Lung microvascular endothelial cell (primary cell): ENCODE data around the gene PSMB1. TPM values are rescaled to one million over a fixed set of nuclear protein-coding genes. Genes with fewer than 3 reads are reported as not detected.
"Not testable (repeated sequence)": the region's sequence is repeated elsewhere in the genome, so short reads cannot be mapped to it uniquely, and the experiment has no call there.

ENCODE experiments used
- DNase-seq, 2 donors: peaks; one replicate each; pipeline versions ENCODE4 v3.0.0 to v3.0.0-alpha.2; 2010; ENCODE audit warnings: low read depth in 2 of 2
- total RNA-seq: library from RNA; depleted of rRNA; stranded (reverse); fragments of >200 nt; gene quantifications from 2 replicates; pipeline ENCODE4 v1.2.1, GENCODE V29; 2014

The PSMB1 gene
- total RNA-seq, 1 donor from 2014 or later = 221 TPM

GRCh38 chr6:170503414-170503761 is 49.7 kb downstream of the PSMB1 start:
- no peak for DNase-seq

DNA sequence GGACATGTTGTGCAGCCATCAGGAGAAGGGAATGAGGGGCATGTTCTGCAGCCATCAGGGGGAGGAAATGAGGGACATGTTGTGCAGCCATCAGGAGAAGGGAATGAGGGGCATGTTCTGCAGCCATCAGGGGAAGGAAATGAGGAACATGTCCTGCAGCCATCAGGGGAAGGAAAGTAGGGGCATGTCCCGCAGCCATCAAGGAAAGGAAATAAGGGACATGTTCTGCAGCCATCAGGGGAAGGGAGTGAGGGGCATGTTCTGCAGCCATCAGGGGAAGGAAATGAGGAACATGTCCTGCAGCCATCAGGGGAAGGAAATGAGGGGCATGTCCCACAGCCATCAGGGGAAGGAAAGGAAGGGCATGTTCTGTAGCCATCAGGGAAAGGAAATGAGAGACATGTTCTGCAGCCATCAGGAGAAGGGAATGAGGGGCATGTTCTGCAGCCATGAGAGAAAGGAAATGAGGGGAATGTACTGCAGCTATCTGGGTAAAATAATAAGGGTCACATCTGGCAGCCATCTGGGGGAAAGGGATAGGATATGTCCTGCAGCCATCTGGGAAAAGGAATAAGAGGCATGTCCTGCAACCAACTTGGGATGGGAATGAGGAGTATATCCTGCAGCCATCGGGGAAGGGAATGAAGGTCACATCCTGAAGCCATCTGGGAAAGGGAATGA is 50.2 kb downstream of the PSMB1 start:
- not testable (repeated sequence) for DNase-seq

- not testable (repeated sequence) for DNase-seq
Measured at GRCh38 chr6:170502268-170502667, 50.8 kb downstream of the PSMB1 start.

DNA sequence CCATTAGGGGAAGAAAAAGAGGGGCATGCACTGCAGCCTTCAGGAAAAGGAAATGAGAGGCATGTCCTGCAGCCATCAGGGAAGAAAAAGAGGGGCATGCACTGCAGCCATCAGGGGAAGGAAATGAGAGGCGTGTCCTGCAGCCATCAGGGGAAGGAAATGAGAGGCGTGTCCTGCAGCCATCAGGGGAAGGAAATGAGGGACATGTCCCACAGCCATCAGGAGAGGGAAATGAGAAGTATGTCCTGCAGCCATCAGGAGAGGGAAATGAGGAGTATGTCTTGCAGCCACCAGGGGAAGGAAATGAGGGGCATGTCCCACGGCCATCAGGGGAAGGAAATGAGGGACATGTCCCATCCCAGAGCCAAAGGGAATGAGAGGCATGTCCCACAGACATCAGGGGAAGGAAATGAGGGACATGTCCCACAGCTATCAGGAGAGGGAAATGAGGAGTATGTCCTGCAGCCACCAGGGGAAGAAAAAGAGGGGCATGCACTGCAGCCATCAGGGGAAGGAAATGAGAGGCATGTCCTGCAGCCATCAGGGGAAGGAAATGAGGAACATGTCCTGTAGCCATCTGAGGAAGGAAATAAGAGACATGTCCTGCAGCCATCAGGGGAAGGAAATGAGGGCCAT is 52.0 kb downstream of the PSMB1 start:
- DNase-seq = no peak

DNA sequence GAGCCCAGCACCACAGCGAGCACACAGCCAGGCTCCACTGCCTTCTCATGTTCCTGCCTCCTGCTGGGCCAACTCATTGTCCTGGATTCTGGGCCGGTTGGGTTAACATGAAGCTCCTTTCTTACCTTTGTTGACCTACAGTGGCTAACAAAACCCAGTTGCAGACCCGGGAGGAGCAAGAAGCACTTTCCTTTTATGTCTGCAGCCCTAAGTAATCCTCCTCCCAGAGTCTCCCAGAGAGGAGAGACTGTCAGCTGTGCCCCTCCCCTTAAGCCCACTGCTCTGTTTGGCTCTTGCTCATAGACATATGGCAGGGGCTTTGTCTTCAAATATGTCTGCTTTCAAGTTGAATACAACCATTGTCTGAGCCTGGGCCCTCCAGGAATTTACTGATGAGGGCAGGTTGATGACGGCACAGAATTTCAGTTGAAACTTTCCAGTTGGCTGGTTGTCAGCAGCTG is 55.2 kb downstream of the PSMB1 start:
- DNase-seq = no peak

- DNase-seq = no peak
Measured at GRCh38 chr6:170493354-170493753, 59.8 kb downstream of the PSMB1 start.

DNA sequence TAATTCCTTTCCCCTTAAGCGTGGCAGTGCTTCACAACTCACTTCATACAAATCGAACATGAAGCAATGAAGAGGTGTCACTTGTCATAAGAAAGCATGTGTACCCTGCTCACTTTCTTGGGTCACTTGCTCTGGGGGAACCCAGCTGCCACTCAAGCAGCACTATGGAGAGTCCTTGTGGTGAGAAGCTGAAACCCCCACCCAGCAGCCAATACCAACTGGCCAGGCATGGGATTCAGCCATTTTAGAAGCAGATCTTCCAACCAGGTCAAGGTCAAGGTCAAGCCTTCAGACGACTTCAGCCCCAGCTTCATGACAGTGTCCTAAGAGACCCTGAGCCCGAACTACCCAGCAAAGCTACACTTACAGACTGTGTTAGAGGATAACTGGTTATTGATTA is 62.8 kb downstream of the PSMB1 start:
- no peak for DNase-seq

- DNase-seq = no peak
Measured at GRCh38 chr6:170489836-170490235, 63.3 kb downstream of the PSMB1 start.

- DNase-seq = no peak
Measured at GRCh38 chr6:170487707-170488329, 65.3 kb downstream of the PSMB1 start.

GRCh38 chr6:170485159-170485558 is 67.9 kb downstream of the PSMB1 start:
- DNase-seq = no peak

Other genes with a start within 250 kb of the PSMB1 start
- gene FAM120B, start 246.5 kb downstream of the PSMB1 start, total RNA-seq = 9.4 and 10.9 TPM in 2 replicates
- gene TBP, start 1.1 kb upstream of the PSMB1 start, total RNA-seq = 5.2 and 7.9 TPM in 2 replicates
- 49.0 and 50.1 TPM in 2 replicates for gene PDCD2, start 31.3 kb upstream of the PSMB1 start, total RNA-seq